Activated CD8-positive, alpha-beta T cell treated with anti-CD3 and anti-CD28 coated beads, Interleukin-2, amount 10 ng/mL, durations not matched to agents 7 days and 5 days (primary cell): Measurements from ENCODE around the gene C2. TPM values are rescaled to one million over a fixed set of nuclear protein-coding genes. Genes with fewer than 3 reads are reported as not detected.

ENCODE experiments used
- ATAC-seq: fragments of 150-1000 bp; cut with Tn5 transposase; one replicate; pipeline ENCODE4 v1.10.0; 2021; ENCODE audit warnings: moderate library complexity
- CTCF ChIA-PET: fragments of 350-600 bp; sonication (Branson Sonifier 250); formaldehyde crosslinking; loops from one replicate; lab custom pipeline; 2021; ENCODE audit warnings: antibody characterized with exemption; lab: Charles Lee
- POLR2A ChIA-PET: fragments of 350-600 bp; sonication (Branson Sonifier 250); formaldehyde crosslinking; loops from one replicate; lab custom pipeline; 2021; ENCODE audit warnings: antibody characterized with exemption; lab: Charles Lee
- DNase-seq: peaks from one replicate; pipeline ENCODE4 v3.0.0-alpha.2; 2020
- H3K27ac Mint-ChIP-seq: one replicate; pipeline ENCODE4 v1.8.0; 2021; ENCODE audit warnings: mild to moderate bottlenecking, mixed read lengths
- H3K27me3 Mint-ChIP-seq: one replicate; pipeline ENCODE4 v1.8.0; 2021; ENCODE audit warnings: low read depth, mixed read lengths
- H3K36me3 Mint-ChIP-seq: one replicate; pipeline ENCODE4 v1.8.0; 2021; ENCODE audit warnings: low read depth, mixed read lengths
- H3K4me1 Mint-ChIP-seq: one replicate; pipeline ENCODE4 v1.8.0; 2021; ENCODE audit warnings: low read depth, mixed read lengths
- H3K4me3 Mint-ChIP-seq: one replicate; pipeline ENCODE4 v1.8.0; 2021; ENCODE audit warnings: mild to moderate bottlenecking, mixed read lengths
- H3K9me3 Mint-ChIP-seq: one replicate; pipeline ENCODE4 v1.8.0; 2022; ENCODE audit warnings: mixed read lengths; ENCODE audit not compliant: insufficient read depth
- total RNA-seq, 2 experiments: library from RNA; stranded (reverse); gene quantifications; one replicate each; pipeline ENCODE4 v1.2.3, GENCODE V29; 2021

C2 gene
- total RNA-seq, 2 experiments from 2014 or later, result 0.26 to 0.87 TPM

- ChIA-PET POLR2A (interaction anchor here (1.2 kb wide), 1 partner anchor 10 kb away, joined by 3 read pairs; no protein-coding TSS in a partner anchor), CTCF (no interaction called here)
- DNase-seq (no peak), ATAC-seq (no peak)
- Mint-ChIP-seq H3K4me3 (no peak overlapping the region), H3K27ac (no peak overlapping the region), H3K27me3 (no peaks in the 10 kb centered on the region), H3K9me3 (no peaks in the 10 kb centered on the region), H3K36me3 (peaks cover 10% of the 10 kb centered on the region), H3K4me1 (peaks cover 8% of the 10 kb centered on the region)
Observed at GRCh38 chr6:31948306-31948705, 20.8 kb downstream of the C2 start.

- no peaks in the 10 kb centered on the region for H3K27me3 Mint-ChIP-seq
- ChIA-PET CTCF (no interaction called here), POLR2A (interaction anchor here (1.2 kb wide), 1 partner anchor 9 kb away, joined by 3 read pairs; no protein-coding TSS in a partner anchor)
- H3K4me1 Mint-ChIP-seq, result peaks cover 8% of the 10 kb centered on the region
- DNase-seq (no peak), ATAC-seq (no peak)
- H3K4me3 Mint-ChIP-seq, result no peak overlapping the region
- peaks cover 16% of the 10 kb centered on the region for H3K36me3 Mint-ChIP-seq
- no peaks in the 10 kb centered on the region for H3K9me3 Mint-ChIP-seq
- H3K27ac Mint-ChIP-seq, result peak overlapping the region; percentile 4
Observed at GRCh38 chr6:31948753-31949413, 21.4 kb downstream of the C2 start.

GRCh38 chr6:31949926-31950548 is 22.5 kb downstream of the C2 start:
- Mint-ChIP-seq H3K4me1 (peaks cover 8% of the 10 kb centered on the region), H3K27ac (peak overlapping the region; percentile 9), H3K27me3 (no peaks in the 10 kb centered on the region), H3K9me3 (no peaks in the 10 kb centered on the region), H3K4me3 (no peak overlapping the region), H3K36me3 (peaks cover 27% of the 10 kb centered on the region)
- ChIA-PET POLR2A (interaction anchor here (0.6 to 2.6 kb wide), 3 partner anchors 22 to 677 kb away, joined by 3 to 11 read pairs (median 4); partner anchors contain the start of gene DXO), CTCF (interaction anchor here (1.2 to 3.6 kb wide), 2 partner anchors 10 to 24 kb away, joined by 3 to 14 read pairs; no protein-coding TSS in a partner anchor)
- DNase-seq, result no peak
- ATAC-seq, result no peak

- peak; percentile 55 for DNase-seq
- Mint-ChIP-seq H3K27me3 (no peaks in the 10 kb centered on the region), H3K9me3 (no peaks in the 10 kb centered on the region), H3K36me3 (peaks cover 40% of the 10 kb centered on the region), H3K27ac (no peak overlapping the region), H3K4me1 (peaks cover 3% of the 10 kb centered on the region), H3K4me3 (no peak overlapping the region)
- peak; percentile 52 for ATAC-seq
- CTCF ChIA-PET, result interaction anchor here (0.7 to 3.6 kb wide), 20 partner anchors 10 to 289 kb away, joined by 3 to 15 read pairs (median 5); partner anchors contain the start of genes DXO, NEU1 and ZBTB12
- POLR2A ChIA-PET, result interaction anchor here (1.2 to 2.6 kb wide), 2 partner anchors 8 to 20 kb away, joined by 3 to 11 read pairs; partner anchors contain the start of gene DXO
Observed at GRCh38 chr6:31952140-31952805, 24.8 kb downstream of the C2 start.

- Mint-ChIP-seq H3K36me3 (peaks cover 43% of the 10 kb centered on the region), H3K4me3 (no peak overlapping the region), H3K27me3 (no peaks in the 10 kb centered on the region), H3K27ac (peak overlapping the region; percentile 16), H3K4me1 (peaks cover 9% of the 10 kb centered on the region), H3K9me3 (no peaks in the 10 kb centered on the region)
- ATAC-seq (peak; percentile 7), DNase-seq (no peak)
- POLR2A ChIA-PET, result interaction anchor here (1.2 kb wide), 1 partner anchor 9 kb away, joined by 3 read pairs; no protein-coding TSS in a partner anchor
- CTCF ChIA-PET, result interaction anchor here (0.7 to 3.6 kb wide), 20 partner anchors 9 to 289 kb away, joined by 3 to 15 read pairs (median 5); partner anchors contain the start of genes DXO, NEU1 and ZBTB12
Observed at GRCh38 chr6:31952890-31953289, 25.4 kb downstream of the C2 start.

DNA sequence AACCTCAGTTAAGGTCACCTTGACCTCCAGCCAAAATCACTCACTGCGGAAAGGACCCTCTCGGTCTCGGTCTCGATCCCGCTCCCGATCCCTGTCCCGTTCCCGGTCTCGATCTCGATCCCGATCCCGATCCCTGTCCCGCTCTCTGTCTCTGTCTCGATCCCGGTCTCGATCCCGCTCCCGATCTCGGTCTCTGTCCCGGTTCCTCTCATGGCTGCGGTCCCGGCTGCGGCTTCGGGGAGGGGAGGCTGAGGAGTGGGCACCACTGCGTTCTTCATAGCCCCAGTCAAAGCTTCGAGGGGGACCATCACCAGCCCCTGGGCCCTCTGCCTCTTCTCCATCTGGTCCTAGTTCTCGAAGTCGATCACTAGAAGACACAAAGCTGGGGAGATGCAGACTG is 27.0 kb downstream of the C2 start:
- DNase-seq, result no peak
- H3K9me3 Mint-ChIP-seq, result no peaks in the 10 kb centered on the region
- ChIA-PET POLR2A (no interaction called here), CTCF (no interaction called here)
- ATAC-seq, result no peak
- no peaks in the 10 kb centered on the region for H3K27me3 Mint-ChIP-seq
- H3K36me3 Mint-ChIP-seq, result peaks cover 44% of the 10 kb centered on the region
- H3K4me1 Mint-ChIP-seq, result peaks cover 20% of the 10 kb centered on the region
- no peak overlapping the region for H3K4me3 Mint-ChIP-seq
- no peak overlapping the region for H3K27ac Mint-ChIP-seq

- H3K4me3 Mint-ChIP-seq, result no peak overlapping the region
- H3K36me3 Mint-ChIP-seq, result peaks cover 66% of the 10 kb centered on the region
- ChIA-PET CTCF (no interaction called here), POLR2A (interaction anchor here (4.1 kb wide), 1 partner anchor 15 kb away, joined by 68 read pairs; the partner anchor contains the start of gene DXO)
- no peaks in the 10 kb centered on the region for H3K27me3 Mint-ChIP-seq
- DNase-seq, result no peak
- H3K27ac Mint-ChIP-seq, result peak overlapping the region; percentile 27
- H3K9me3 Mint-ChIP-seq, result no peaks in the 10 kb centered on the region
- ATAC-seq, result no peak
- H3K4me1 Mint-ChIP-seq, result peaks cover 35% of the 10 kb centered on the region
Observed at GRCh38 chr6:31956796-31957195, 29.3 kb downstream of the C2 start.

DNA sequence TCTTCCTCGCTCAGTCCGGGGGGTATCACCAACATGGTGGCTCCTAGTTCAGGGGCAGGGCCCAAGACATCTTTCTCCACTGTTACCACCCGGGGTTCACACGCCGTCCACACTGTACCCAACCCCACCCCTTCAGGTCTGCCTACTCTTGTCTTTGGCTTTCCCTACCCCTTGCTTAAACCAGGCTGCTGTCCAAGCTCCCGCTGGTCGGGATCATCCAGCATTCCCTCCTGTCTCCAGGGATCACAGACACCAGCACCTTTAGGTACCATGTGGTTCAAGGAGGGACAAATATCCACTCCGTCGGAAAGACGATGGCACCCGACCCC is 30.9 kb downstream of the C2 start:
- no peak for DNase-seq
- POLR2A ChIA-PET, result interaction anchor here (0.6 to 4.1 kb wide), 5 partner anchors 10 to 305 kb away, joined by 3 to 68 read pairs (median 3); partner anchors contain the start of genes BAG6 and DXO
- CTCF ChIA-PET, result interaction anchor here (1.0 to 3.4 kb wide), 5 partner anchors 13 to 408 kb away, joined by 3 to 14 read pairs (median 4); partner anchors contain the start of genes DXO and VARS1

DNA sequence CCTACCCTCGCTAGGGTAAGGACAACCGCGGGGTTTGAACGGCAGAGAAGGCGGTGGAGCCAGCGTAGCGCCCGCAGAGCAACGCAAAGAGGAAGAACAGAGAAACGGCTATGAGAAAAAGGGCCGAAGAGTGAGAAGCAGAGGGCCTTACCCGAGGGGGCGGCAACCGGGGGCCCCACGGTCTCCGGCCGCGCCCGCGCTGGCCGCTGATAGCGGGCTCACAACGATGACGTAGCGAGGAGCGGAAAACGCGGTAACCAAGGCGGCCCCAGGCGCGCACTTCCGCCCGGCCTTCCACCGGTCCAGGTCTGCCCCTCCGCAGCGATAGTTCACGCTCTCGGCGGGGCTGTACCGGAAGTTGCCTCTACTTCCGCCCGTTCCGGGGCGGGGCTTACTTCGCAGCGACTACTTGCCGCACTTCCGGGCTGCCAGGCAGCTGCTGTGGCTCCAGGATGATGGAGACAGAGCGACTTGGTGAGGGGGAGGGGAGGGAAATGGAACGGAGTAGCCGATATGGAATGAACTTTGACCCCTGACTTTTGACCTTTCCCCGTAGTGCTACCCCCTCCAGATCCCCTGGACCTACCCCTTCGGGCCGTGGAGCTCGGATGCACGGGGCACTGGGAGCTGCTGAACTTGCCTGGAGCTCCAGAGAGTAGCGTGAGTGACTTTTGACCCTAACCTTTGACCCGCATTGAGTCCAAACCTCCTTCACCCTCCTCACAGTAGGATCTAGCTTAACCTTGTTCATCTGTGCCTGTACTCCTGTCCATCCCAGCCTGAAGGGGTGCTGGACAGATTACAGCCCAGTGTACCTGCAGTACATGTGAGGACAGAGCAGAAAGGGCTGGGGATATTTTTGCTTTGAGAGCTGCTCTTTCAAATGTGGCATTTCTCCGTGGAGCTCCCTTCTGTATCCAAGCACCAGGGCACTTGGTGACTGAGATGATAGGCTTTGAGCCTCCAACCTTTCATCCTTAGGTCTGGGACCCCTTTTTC is 31.5 kb downstream of the C2 start, which contains the start of the genes NELFE and SKIC2:
NELFE (minus strand) TSS at position 231 of the 999 bp plus-strand sequence. CDS start 525 bp downstream, outside the sequence.
SKIC2 (plus strand) TSS at position 435 of the 999 bp plus-strand sequence; CDS start at position 453, 18 bp downstream.
- Mint-ChIP-seq H3K36me3 (peaks cover 68% of the 10 kb centered on the region), H3K4me1 (peaks cover 35% of the 10 kb centered on the region), H3K4me3 (peak within 1 kb of the TSS; percentile 98), H3K27me3 (no peaks in the 10 kb centered on the region), H3K9me3 (no peaks in the 10 kb centered on the region), H3K27ac (peak within 1 kb of the TSS; percentile 99)
- ChIA-PET POLR2A (interaction anchor here (0.5 to 4.1 kb wide), 9 partner anchors 12 to 307 kb away, joined by 3 to 68 read pairs (median 4); partner anchors contain the start of genes BAG6 and DXO), CTCF (interaction anchor here (0.5 to 3.4 kb wide), 7 partner anchors 13 to 409 kb away, joined by 3 to 14 read pairs (median 3); partner anchors contain the start of genes DXO and VARS1)
- DNase-seq (peak; percentile 99), ATAC-seq (peak; percentile 96)

More for the DNA sequence above, 30.9 kb downstream of the C2 start:
- peak; percentile 14 for ATAC-seq
- Mint-ChIP-seq H3K4me1 (peaks cover 35% of the 10 kb centered on the region), H3K27ac (peak overlapping the region; percentile 99), H3K4me3 (peak overlapping the region; percentile 98), H3K9me3 (no peaks in the 10 kb centered on the region), H3K27me3 (no peaks in the 10 kb centered on the region), H3K36me3 (peaks cover 70% of the 10 kb centered on the region)

GRCh38 chr6:31961616-31962015 is 34.1 kb downstream of the C2 start:
- peaks cover 63% of the 10 kb centered on the region for H3K36me3 Mint-ChIP-seq
- ATAC-seq, result no peak

More at GRCh38 chr6:31961616-31962015, 34.1 kb downstream of the C2 start:
- Mint-ChIP-seq H3K4me1 (peaks cover 35% of the 10 kb centered on the region), H3K4me3 (no peak overlapping the region), H3K27ac (peak overlapping the region; percentile 23), H3K27me3 (no peaks in the 10 kb centered on the region), H3K9me3 (no peaks in the 10 kb centered on the region)
- no peak for DNase-seq
- ChIA-PET CTCF (interaction anchor here (1.1 kb wide), 1 partner anchor 9 kb away, joined by 5 read pairs; no protein-coding TSS in a partner anchor), POLR2A (interaction anchor here (0.6 to 1.7 kb wide), 3 partner anchors 9 to 283 kb away, joined by 3 to 6 read pairs (median 6); partner anchors contain the start of gene DXO)
